Neuronal stem cell (in vitro differentiated cells): ENCODE results near the gene SUSD1.

Experiments
- DNase-seq: peaks from one replicate; pipeline ENCODE4 v3.0.0-alpha.2; 2013; ENCODE audit warnings: low spot score
- H2AFZ ChIP-seq: one replicate; pipeline ENCODE4 v1.6.1; 2013; ENCODE audit warnings: mild to moderate bottlenecking, low read length, inconsistent platforms
- H2AK5ac ChIP-seq: 2 replicates; pipeline ENCODE4 v1.6.1; 2013; ENCODE audit warnings: low read depth, mild to moderate bottlenecking, inconsistent platforms, low read length, moderate library complexity, mixed read lengths
- H2BK120ac ChIP-seq: 2 replicates; pipeline ENCODE4 v1.6.1; 2013; ENCODE audit warnings: low read depth, mild to moderate bottlenecking, inconsistent platforms, low read length, moderate library complexity, mixed read lengths
- H2BK12ac ChIP-seq: one replicate; pipeline ENCODE4 v1.6.1; 2013; ENCODE audit warnings: low read length, inconsistent platforms
- H2BK15ac ChIP-seq: 2 replicates; pipeline ENCODE4 v1.6.1; 2013; ENCODE audit warnings: mild to moderate bottlenecking, low read length, inconsistent platforms, mixed read lengths
- H2BK5ac ChIP-seq: one replicate; pipeline ENCODE4 v1.6.1; 2013; ENCODE audit warnings: inconsistent platforms, mild to moderate bottlenecking, low read length, moderate library complexity
- H3K14ac ChIP-seq: one replicate; pipeline ENCODE4 v1.6.1; 2013; ENCODE audit warnings: low read length, inconsistent platforms
- H3K18ac ChIP-seq: 2 replicates; pipeline ENCODE4 v1.6.1; 2013; ENCODE audit warnings: low read length, inconsistent platforms
- H3K23ac ChIP-seq: 2 replicates; pipeline ENCODE4 v1.6.1; 2013; ENCODE audit warnings: low read depth, mild to moderate bottlenecking, mixed read lengths, low read length, inconsistent platforms; ENCODE audit not compliant: poor library complexity
- H3K27ac ChIP-seq: replicated peaks from 3 replicates; pipeline ENCODE4 v1.5.1; 2013; ENCODE audit warnings: low read length, inconsistent platforms
- H3K27me3 ChIP-seq, 3 experiments: 2 replicates each; pipeline ENCODE4 v1.6.1; 2013; ENCODE audit warnings: low read length in 3 of 3, mild to moderate bottlenecking in 2 of 3, inconsistent platforms in 1 of 3, low read depth in 1 of 3, mixed read lengths in 1 of 3, moderate library complexity in 1 of 3; ENCODE audit not compliant: control insufficient read depth in 3 of 3, insufficient read depth in 3 of 3
- H3K36me3 ChIP-seq, 2 donors: replicated peaks in 1 of 2; 2 replicates each; pipeline ENCODE4 v1.6.1; 2013; ENCODE audit warnings: low read length in 2 of 2; ENCODE audit not compliant: control insufficient read depth in 2 of 2, insufficient read depth in 2 of 2
- H3K4ac ChIP-seq: 2 replicates; pipeline ENCODE4 v1.6.1; 2013; ENCODE audit warnings: inconsistent platforms, mild to moderate bottlenecking, low read length, moderate library complexity
- H3K4me1 ChIP-seq, 2 donors: 1 replicate in 1 of 2; 2 replicates in 1 of 2; pipeline ENCODE4 v1.6.1; 2013; ENCODE audit warnings: low read length in 2 of 2, low read depth in 1 of 2; ENCODE audit not compliant: control insufficient read depth in 2 of 2, insufficient read depth in 1 of 2
- H3K4me2 ChIP-seq: one replicate; pipeline ENCODE4 v1.6.1; 2013; ENCODE audit warnings: mild to moderate bottlenecking, low read length, inconsistent platforms; ENCODE audit not compliant: insufficient read depth, poor library complexity, severe bottlenecking
- H3K4me3 ChIP-seq, 2 donors: 2 replicates each; pipeline ENCODE4 v1.5.1; 2013; ENCODE audit warnings: low read length in 2 of 2, mild to moderate bottlenecking in 2 of 2, inconsistent platforms in 1 of 2, moderate library complexity in 1 of 2
- H3K79me1 ChIP-seq: one replicate; pipeline ENCODE4 v1.6.1; 2013; ENCODE audit warnings: low read depth, mild to moderate bottlenecking, inconsistent platforms, low read length, moderate library complexity
- H3K9ac ChIP-seq: one replicate; pipeline ENCODE4 v1.6.1; 2013; ENCODE audit warnings: mild to moderate bottlenecking, low read depth, low read length, inconsistent platforms; ENCODE audit not compliant: poor library complexity
- H3K9me3 ChIP-seq, 2 donors: replicated peaks in 1 of 2; 2 replicates each; pipeline versions ENCODE3 to v1.6.1; 2013; ENCODE audit warnings: low read length in 2 of 2, mild to moderate bottlenecking in 2 of 2, inconsistent platforms in 1 of 2, low read depth in 1 of 2, mixed read lengths in 1 of 2, moderate library complexity in 1 of 2; ENCODE audit not compliant: control insufficient read depth in 2 of 2, insufficient read depth in 1 of 2
- H4K8ac ChIP-seq: one replicate; pipeline ENCODE4 v1.6.1; 2013; ENCODE audit warnings: low read depth, mild to moderate bottlenecking, inconsistent platforms, low read length, moderate library complexity
- H4K91ac ChIP-seq: one replicate; pipeline ENCODE4 v1.6.1; 2013; ENCODE audit warnings: low read length, low read depth, mild to moderate bottlenecking, inconsistent platforms; ENCODE audit not compliant: poor library complexity
- WGBS, 2 donors: extraction: QIAGEN DNeasy Blood & Tissue Kit; methylation state at CpG; one replicate each; pipeline ENCODE4 v1.1.7; 2013; ENCODE audit warnings: missing lambda C conversion rate in 2 of 2, mixed read lengths in 1 of 2; ENCODE audit not compliant: insufficient read length in 2 of 2, insufficient replicate concordance in 1 of 2; ENCODE audit errors: extremely low coverage in 2 of 2; 5-methylcytosine and 5-hydroxymethylcytosine counted together

SUSD1 gene

DNA sequence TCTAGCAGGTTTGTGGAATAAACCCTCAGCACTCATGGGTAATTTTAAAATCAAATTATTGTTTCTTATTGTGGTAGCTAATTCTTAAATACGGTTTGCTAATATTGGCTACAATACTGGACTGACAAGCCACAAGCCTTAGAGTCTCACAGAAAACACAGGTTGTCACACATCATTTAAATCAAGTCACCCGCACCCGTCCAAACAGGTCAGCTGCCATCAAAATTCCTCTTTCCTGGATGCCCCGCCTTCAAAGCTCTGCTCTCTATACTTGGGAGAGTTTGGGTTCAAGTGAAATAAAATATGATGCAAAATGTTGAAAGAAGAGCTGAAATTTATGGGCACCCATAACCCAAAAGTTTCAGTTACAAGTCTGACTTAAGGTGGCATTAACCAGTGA is 12.3 kb upstream of the SUSD1 start:
- no peaks in the 10 kb centered on the region for H3K79me1 ChIP-seq
- no peak overlapping the region for H2BK12ac ChIP-seq
- H3K36me3 ChIP-seq = no peaks in the 10 kb centered on the region
- H3K4me2 ChIP-seq = no peak overlapping the region
- no peaks in the 10 kb centered on the region for H3K27me3 ChIP-seq
- H2AFZ ChIP-seq = no peak overlapping the region
- H3K4ac ChIP-seq = no peak overlapping the region
- H2BK15ac ChIP-seq = no peak overlapping the region
- no peaks in the 10 kb centered on the region for H3K9me3 ChIP-seq
- no peak overlapping the region for H2AK5ac ChIP-seq
- no peak overlapping the region for H3K4me3 ChIP-seq
- no peak for DNase-seq
- no peak overlapping the region for H3K27ac ChIP-seq
- no peak overlapping the region for H3K18ac ChIP-seq
- H3K23ac ChIP-seq = no peak overlapping the region
- H3K9ac ChIP-seq = no peak overlapping the region
- H2BK120ac ChIP-seq = no peak overlapping the region
- no peak overlapping the region for H4K8ac ChIP-seq
- H2BK5ac ChIP-seq = no peak overlapping the region
- H4K91ac ChIP-seq = no peak overlapping the region
- no peaks in the 10 kb centered on the region for H3K4me1 ChIP-seq
- WGBS, 2 donors = no CpG with 5 or more reads among the region's 4 CpGs
- no peak overlapping the region for H3K14ac ChIP-seq

DNA sequence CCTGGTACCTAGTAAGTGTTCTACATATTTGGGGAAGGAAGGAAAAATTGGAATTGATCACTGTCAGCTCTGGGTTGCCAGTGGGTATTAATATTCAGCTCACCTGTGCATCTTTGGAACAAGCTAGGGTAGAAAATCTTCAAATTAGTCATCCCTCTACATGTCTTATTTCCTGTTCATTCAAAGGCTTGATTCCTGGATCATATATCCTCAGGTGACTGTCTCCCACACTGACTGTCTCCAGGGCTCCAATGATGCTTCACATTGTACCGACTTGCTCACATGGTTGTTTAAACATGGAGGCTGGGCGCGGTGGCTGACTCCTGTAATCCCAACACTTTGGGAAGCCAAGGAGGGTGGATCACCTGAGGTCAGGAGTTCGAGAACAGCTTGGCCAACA is 11.6 kb upstream of the SUSD1 start:
- no peak overlapping the region for H3K27ac ChIP-seq
- no peak overlapping the region for H3K4ac ChIP-seq
- H3K18ac ChIP-seq = no peak overlapping the region
- H3K27me3 ChIP-seq = no peaks in the 10 kb centered on the region
- H3K9ac ChIP-seq = no peak overlapping the region
- H2BK12ac ChIP-seq = no peak overlapping the region
- H3K23ac ChIP-seq = no peak overlapping the region
- H2BK15ac ChIP-seq = no peak overlapping the region
- no peak overlapping the region for H2BK5ac ChIP-seq
- no peak overlapping the region for H3K4me3 ChIP-seq
- H3K36me3 ChIP-seq = no peaks in the 10 kb centered on the region
- no peak overlapping the region for H2AFZ ChIP-seq
- no peak overlapping the region for H2BK120ac ChIP-seq
- no peak overlapping the region for H4K8ac ChIP-seq
- H3K4me1 ChIP-seq = no peaks in the 10 kb centered on the region
- WGBS, 2 donors = no CpG with 5 or more reads among the region's 4 CpGs
- H3K9me3 ChIP-seq = no peaks in the 10 kb centered on the region
- H3K14ac ChIP-seq = no peak overlapping the region
- H2AK5ac ChIP-seq = no peak overlapping the region
- no peak overlapping the region for H4K91ac ChIP-seq
- DNase-seq = no peak
- H3K4me2 ChIP-seq = no peak overlapping the region
- no peaks in the 10 kb centered on the region for H3K79me1 ChIP-seq

DNA sequence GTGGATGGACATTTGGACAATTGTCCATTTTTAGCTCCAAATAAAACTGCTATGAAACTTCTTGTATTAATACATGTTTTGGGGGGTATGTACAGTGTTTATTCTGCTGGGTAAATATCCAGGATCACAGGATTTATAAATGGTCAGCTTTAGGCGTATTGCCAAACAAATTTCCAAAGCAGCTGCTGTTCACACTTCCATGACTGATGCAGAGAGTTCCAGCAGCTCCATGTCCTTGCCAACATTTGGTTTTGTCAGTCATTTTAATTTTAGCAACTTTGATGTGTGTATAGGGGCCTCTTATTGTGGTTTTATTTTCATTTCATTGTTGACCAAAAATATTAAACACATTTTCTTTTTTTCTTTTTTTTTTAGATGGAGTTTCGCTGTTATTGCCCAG is 9.8 kb upstream of the SUSD1 start:
- no peak overlapping the region for H2BK15ac ChIP-seq
- H2BK120ac ChIP-seq = no peak overlapping the region
- no peak overlapping the region for H3K27ac ChIP-seq
- no peak overlapping the region for H4K8ac ChIP-seq
- no peak overlapping the region for H2AK5ac ChIP-seq
- no peaks in the 10 kb centered on the region for H3K36me3 ChIP-seq
- H3K27me3 ChIP-seq = no peaks in the 10 kb centered on the region
- no peak overlapping the region for H2BK5ac ChIP-seq
- H3K4me1 ChIP-seq = no peaks in the 10 kb centered on the region
- no peak overlapping the region for H3K4me3 ChIP-seq
- H3K4me2 ChIP-seq = no peak overlapping the region
- H3K4ac ChIP-seq = no peak overlapping the region
- H3K14ac ChIP-seq = no peak overlapping the region
- no peak overlapping the region for H3K9ac ChIP-seq
- H3K79me1 ChIP-seq = no peaks in the 10 kb centered on the region
- H2BK12ac ChIP-seq = no peak overlapping the region
- no peak for DNase-seq
- no peaks in the 10 kb centered on the region for H3K9me3 ChIP-seq
- no peak overlapping the region for H4K91ac ChIP-seq
- no peak overlapping the region for H2AFZ ChIP-seq
- H3K23ac ChIP-seq = no peak overlapping the region
- WGBS, 2 donors = no CpG with 5 or more reads among the region's 2 CpGs
- H3K18ac ChIP-seq = no peak overlapping the region

DNA sequence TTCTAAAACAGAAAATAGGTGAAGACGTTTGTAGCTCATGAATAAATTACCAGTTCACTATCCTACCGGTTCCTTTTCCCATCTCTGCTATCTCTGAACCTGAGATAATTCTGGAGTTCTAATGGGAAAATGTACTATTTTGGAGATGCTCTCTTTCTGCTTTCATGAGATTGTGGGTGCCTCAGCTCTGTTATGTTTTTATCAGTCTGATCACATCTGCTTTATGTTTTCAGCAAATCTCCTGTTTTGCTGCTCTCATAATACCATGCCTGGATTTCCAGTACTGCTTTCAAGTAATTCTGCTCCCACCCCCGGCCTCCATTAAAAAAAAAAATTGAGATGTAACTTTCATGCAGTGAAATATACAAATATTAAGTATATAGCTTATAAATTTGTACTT is 9.1 kb upstream of the SUSD1 start:
- Histone ChIP-seq H3K9me3 (no peaks in the 10 kb centered on the region), H3K23ac (no peak overlapping the region), H2BK15ac (no peak overlapping the region), H2AK5ac (no peak overlapping the region), H2BK120ac (no peak overlapping the region), H3K27ac (no peak overlapping the region), H2AFZ (no peak overlapping the region), H2BK12ac (no peak overlapping the region), H3K4me3 (no peak overlapping the region), H3K14ac (no peak overlapping the region), H3K4me1 (no peaks in the 10 kb centered on the region), H3K36me3 (no peaks in the 10 kb centered on the region), H3K27me3 (no peaks in the 10 kb centered on the region), H2BK5ac (no peak overlapping the region), H4K8ac (no peak overlapping the region), H3K18ac (no peak overlapping the region), H3K9ac (no peak overlapping the region), H3K4ac (no peak overlapping the region), H3K79me1 (no peaks in the 10 kb centered on the region), H4K91ac (no peak overlapping the region), H3K4me2 (no peak overlapping the region)
- no peak for DNase-seq
- WGBS, 2 donors = no CpG with 5 or more reads among the region's 3 CpGs
